IPS DF 4.7 (cell line): Measurements from ENCODE around the gene PKD2.

Experiments
- DNase-seq: peaks from one replicate; pipeline ENCODE4 v3.0.0-alpha.2; 2013; ENCODE audit warnings: low spot score; ENCODE audit errors: extremely low read depth

Gene PKD2

DNA sequence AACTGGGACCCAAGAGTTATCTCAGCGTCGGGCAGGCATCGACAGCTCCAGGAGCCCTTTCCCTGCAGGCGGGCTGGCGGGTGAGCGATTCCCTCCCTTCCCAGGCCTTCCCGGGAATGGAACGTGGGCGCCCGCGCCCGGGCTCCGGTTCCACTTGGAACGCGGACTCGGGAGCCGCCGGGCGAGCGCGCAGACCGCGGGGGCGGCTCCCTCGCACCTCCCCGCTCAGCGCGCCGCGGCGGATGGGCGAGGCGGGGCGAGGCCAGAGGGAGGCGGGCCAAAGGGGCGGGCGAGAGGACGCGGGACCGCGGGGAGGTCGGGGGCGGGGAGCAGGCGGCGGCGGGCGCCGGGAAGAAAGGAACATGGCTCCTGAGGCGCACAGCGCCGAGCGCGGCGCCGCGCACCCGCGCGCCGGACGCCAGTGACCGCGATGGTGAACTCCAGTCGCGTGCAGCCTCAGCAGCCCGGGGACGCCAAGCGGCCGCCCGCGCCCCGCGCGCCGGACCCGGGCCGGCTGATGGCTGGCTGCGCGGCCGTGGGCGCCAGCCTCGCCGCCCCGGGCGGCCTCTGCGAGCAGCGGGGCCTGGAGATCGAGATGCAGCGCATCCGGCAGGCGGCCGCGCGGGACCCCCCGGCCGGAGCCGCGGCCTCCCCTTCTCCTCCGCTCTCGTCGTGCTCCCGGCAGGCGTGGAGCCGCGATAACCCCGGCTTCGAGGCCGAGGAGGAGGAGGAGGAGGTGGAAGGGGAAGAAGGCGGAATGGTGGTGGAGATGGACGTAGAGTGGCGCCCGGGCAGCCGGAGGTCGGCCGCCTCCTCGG is at the start of gene PKD2:
TSS of gene PKD2 (plus strand) at position 332 of the 818 bp plus-strand sequence. CDS start at position 431, 99 bp downstream.
- DNase-seq: no peak

DNA sequence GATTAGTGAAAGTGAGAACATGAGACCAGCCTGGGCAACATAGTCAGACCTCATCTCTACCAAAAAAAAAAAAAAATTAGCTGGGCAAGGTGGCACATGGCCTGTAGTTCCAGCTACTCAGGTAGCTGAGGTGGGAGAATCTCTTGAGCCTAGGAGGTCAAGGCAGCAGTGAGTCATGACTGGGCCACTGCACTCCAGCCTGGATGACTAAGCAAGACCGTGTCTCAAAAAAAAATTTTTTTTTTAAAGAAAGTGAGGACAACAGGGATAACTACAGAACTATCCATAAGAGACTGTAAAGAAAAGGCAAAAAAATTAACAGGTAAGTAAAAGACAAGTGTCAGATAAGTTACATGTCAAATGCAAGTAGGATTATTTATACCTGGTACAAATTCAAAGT is 45.4 kb upstream of the PKD2 start:
- no peak for DNase-seq

DNA sequence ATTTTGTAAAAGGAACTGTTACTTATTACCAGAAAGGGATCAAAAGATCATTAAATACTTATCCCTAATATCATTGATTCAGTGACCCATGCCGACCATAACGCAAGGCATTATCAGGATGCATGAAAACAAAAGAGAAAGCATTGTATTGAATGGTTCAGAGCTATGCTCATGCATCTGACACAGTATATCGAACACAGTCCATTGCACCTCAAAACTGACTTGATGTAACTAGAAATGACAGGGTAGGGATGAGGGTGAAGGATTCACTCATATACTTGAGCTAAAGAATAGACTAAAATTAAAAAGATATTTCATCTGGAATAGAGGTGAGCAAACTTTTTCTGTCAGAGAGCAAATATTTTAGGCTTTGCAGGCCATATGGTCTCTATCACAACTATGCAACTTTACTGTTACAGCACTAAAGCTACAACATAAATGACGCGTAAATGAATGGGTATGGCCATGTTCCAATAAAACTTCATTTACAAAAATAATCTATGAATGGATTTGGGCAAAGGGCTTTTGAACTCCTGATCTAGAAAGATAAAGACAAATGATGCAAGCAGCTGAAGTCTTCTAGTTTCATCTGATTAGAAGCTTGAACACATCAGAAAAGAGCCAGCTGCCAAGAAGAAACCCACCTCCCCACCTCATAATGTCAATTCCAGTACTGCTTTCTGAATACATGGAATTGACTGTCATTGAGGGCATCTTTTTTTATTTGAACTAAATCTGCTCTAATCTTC is 44.9 kb upstream of the PKD2 start:
- DNase-seq: no peak

DNA sequence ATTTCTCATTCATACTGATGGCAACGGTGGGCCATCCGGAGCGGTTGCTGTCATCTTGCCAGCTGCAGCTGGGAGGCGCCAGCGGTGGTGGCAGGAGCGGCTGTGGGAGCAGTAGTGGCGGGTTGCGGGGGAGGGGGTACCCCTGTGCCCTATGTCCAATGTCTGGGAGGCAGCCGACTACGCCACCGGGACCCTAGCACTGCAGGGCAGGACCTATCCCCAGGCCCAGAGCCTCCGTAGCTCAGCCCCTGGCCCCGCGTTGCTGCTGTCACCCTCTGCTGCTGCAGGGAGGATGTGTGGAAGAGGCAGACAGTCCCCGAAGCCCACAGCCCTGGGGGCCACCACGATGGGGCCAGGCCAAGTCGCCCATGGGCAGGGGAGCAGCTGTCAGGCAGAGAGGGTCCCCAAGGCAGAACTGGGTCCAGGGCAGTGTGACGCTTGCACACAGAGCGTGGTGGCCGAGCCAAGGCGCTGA is 41.9 kb upstream of the PKD2 start:
- DNase-seq: no peak

DNA sequence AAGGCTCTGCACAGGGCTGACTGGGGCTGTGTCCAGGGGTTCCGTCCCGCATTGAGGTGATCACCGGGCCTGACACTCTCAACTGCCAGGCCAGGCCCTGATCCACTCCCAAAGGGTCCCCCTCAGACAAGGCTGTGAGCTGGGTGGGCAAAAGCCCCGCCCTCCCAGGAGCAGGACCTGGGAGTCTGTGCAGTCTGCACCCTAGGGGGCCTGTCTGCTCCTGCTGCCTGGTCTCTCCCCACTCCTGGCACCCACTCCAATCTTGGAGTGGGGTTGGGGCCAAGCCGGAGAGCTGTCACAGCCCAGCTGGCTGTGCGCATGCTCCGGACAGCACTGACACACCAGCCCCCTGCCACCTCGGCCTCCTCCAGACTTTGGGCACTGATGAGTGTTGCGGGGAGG is 41.3 kb upstream of the PKD2 start:
- DNase-seq: no peak

DNA sequence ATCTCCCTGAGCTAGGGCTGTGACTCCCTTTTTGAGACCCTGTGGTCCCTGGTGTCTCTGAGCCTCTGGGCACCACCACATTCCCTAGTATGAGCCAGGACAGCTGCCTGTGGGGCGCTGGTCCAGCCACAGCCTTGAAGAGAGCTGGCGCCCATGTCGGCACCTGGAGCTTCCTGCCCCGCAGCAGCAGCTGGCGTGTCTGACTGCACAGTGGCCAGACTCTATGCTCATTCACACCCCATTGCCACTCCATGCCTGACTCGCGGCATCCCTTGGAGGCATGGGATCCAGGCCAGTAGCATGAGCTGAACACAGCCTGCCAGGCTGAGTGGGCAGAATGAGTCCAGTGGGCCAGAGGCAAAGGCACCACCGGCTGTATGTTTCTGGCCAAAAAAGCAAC is 40.2 kb upstream of the PKD2 start:
- DNase-seq: no peak

DNA sequence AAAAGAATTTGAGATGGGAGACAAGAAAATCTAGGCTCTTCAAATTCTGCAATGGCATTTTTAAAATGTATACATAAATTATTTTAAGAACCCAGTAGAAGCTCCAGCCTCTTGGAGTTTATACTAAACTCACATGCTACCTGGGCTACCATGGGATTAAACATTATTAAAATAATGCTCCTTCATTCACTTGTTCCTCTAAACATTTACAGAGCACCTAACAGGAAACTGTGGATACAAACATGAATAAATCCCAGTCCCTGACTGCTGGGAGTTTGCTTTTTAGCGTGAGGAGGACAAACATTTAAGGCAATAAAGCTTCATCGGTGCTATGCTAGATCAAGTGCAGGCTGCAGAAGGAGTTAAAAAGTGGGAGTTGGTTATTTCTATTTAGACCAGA is 37.3 kb upstream of the PKD2 start:
- DNase-seq: no peak

DNA sequence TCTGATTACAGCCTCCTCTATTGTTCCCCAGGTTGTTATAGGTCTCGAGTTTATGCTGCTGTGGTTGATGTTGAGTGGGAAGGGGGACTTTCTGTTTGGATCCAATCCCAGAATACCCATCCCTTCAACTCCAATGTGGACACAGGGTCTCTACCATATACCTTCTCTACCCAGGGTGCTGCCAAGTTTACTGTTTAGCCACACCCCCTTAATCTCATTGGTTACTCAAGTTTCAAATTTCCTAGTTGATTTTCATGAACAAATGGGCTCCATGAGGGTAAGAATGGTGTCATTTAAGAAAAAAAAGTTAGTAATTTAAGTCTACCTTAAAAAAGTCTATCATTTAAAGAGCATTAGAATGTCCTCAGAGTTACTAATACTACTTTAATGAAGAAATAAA is 35.6 kb upstream of the PKD2 start:
- DNase-seq: no peak

DNA sequence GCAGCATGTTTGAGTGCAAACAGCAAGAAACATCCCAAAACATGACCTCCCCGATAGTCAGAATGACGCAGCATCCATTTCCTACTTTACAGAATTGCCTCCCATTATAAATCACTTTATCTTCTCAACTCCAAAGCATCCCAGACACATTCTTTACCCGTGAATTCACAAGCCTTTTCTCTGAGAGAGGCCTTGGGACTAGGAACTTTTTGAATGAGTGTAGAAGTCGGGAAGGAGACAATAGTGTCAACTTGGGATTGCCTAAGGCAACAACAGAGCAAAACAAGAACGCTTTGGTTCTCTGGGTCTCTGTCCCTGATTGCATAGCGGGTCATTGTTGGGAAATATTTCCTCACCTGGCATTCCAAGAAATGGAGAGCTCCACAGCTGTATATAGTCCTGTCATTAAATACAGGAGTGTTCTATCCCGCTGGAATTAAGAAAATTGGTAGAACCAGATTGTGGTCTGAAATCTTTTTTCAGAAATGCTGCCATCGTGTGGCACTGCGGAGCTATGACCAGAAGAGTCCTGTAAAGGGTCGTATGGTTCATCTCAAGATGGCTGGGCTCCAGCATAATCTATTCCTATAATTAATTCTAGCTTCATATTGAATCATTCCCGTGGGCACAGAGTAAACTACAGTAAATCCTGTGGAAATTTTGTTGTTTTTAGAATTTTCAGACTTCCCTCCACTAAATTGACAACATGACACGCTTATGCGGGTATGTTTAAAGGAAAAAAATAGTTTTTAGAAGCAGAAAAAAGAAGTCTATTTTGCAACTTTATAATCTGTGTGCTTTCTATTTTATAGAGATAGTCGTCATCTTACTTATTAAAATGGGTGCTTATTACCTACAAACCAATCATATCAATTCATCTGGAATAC is 33.9 kb upstream of the PKD2 start:
- DNase-seq: peak; percentile 69

DNA sequence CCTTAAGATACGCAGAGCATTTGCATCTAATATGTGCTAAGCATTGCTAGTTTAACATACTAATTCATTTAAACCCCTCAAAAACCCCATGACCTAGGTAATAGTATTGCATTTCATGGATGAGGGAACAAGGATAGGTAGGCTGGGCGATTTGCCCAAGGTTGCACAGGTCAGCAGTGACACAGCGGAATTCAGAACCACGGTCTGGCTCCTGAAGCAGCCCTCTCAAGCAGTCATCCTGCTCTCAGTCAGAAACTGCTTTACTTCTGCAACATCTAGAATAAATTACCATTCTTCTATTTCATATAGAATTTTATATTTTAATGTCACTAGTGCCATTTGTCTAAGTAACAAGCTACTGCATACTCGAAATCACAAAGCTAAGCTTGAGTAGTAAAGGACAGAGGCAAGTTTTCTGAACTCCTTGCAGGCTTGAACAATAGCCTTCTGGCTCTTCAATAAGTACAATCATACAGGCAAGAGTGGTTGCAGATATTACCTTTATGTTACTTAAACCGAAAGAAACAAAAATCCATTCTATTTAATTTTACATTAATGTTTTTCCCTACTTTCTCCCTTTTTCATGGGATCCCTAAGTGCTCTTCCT is 32.5 kb upstream of the PKD2 start:
- DNase-seq: no peak

DNA sequence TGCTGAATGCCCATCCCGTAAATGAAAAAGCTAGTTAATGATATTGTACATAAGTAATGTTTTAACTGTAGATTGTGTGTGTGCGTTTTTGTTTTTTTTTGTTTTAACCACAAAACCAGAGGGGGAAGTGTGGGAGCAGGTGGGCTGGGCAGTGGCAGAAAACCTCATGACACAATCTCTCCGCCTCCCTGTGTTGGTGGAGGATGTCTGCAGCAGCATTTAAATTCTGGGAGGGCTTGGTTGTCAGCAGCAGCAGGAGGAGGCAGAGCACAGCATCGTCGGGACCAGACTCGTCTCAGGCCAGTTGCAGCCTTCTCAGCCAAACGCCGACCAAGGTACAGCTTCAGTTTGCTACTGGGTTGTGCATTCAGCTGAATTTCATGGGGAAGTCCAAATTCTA is 32.0 kb upstream of the PKD2 start, which contains the start of gene SPP1:
TSS of gene SPP1 (plus strand) at position 249 of the 400 bp plus-strand sequence. CDS start 1,182 bp downstream, outside the sequence.
- peak; percentile 66 for DNase-seq

DNA sequence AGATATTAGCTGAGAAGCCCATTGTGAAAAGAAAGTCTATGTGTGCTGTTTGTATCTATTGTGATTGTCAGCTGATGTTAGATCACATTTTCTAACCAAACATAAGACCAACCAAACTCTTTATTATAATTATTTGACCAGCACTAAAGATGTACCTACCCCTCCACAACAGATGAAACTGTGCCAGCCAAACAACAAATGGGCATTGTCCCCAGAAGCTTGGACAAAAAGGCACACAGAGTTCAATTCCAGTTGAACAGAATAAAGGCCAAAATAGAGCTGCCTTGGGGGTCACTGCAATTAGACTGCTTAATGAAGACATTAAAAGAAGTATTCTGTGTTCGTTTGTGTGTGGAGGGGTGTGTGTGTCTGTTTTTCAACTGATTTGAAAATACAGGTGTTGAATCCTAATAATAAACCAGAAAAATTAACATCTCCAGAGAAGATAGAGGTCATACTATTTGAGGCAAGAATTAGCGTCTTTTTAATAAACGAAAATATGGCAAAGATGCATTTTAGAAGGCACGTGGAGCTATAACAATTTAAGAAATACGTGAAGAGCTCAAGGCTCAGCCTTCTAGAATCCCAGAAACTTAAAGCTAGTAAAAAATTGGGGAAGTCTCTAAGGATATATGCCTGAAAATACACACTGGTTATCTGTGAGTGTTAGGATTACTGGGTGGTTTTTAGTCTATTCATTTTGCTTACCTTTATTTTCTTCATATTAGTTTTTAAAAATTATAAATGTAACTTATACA is 29.7 kb upstream of the PKD2 start:
- DNase-seq: no peak

DNA sequence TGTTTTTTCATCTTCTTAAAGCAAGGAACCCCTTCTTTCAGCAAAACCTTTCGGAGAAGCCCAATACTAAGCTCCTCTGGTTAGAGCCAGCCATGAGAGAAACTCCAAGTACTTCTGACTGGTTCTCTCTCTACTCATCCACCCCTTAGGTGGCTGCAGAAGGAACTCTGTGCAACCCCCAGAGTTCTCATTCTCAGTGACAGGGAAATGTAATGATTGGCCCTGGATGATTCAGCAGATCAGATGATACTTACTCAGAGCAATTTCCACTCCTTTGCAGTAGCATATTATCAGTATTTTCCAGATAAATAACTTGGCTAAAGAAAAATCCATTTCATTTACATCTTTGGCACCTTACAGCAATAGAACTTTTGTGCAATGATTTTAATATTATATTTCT is 28.8 kb upstream of the PKD2 start:
- no peak for DNase-seq

DNA sequence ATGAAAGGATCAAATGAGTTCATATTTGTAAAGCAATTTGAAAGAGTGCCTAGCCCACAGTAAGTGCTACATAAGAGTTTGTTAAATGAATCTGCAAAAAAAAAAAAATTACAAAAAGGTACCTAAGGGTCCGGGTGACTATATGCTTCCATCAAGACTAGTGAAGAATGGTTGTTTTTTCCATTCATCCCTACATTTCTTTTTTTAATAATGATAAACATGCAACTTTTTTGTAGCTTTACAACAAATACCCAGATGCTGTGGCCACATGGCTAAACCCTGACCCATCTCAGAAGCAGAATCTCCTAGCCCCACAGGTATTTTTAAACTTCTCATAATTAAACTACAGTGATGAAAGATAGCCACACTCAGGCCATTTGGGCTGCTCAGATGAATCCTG is 27.6 kb upstream of the PKD2 start:
- no peak for DNase-seq

DNA sequence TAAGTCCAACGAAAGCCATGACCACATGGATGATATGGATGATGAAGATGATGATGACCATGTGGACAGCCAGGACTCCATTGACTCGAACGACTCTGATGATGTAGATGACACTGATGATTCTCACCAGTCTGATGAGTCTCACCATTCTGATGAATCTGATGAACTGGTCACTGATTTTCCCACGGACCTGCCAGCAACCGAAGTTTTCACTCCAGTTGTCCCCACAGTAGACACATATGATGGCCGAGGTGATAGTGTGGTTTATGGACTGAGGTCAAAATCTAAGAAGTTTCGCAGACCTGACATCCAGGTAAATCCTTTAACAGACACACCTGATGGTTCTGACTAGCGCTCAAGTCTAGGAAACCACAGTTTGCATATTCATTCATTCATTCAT is 25.9 kb upstream of the PKD2 start:
- DNase-seq: no peak

DNA sequence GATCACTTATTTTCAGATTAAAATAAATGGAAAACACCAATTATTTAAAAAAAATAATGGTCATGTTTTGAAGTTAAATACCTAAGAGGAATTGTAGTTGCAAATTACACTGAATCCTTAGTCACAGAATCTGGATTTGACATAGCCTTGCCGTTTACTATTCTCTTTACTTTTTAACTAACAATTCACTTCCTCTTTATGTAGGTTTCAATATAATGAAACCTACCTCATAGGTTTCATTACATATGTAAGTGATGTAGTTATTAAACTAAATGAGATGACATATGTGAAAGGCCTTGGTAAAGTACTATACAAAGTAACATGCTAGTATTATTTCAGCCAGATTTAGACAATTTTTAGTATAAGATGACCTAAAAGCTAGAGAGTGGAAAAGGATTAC is 25.4 kb upstream of the PKD2 start:
- DNase-seq: no peak

DNA sequence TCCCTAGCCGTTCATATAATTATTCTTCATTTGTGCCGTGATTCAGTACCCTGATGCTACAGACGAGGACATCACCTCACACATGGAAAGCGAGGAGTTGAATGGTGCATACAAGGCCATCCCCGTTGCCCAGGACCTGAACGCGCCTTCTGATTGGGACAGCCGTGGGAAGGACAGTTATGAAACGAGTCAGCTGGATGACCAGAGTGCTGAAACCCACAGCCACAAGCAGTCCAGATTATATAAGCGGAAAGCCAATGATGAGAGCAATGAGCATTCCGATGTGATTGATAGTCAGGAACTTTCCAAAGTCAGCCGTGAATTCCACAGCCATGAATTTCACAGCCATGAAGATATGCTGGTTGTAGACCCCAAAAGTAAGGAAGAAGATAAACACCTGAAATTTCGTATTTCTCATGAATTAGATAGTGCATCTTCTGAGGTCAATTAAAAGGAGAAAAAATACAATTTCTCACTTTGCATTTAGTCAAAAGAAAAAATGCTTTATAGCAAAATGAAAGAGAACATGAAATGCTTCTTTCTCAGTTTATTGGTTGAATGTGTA is 24.9 kb upstream of the PKD2 start:
- no peak for DNase-seq

DNA sequence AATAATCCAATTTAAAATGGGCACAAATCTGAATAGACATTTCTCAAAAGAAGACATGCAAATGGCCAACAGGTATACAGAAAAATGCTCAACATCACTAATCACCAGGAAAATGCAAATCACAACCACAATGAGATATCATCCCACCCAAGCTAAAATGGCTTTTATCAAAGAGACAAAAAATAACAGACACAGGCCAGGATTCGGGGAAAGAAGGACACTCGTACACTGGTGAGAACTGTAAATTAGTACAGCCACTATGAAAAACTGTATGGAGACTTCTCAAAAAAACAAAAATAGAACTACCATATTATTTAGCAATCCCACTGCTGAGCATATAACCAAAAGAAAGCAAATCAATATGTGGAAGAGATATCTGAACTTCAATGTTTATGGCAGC is 23.4 kb upstream of the PKD2 start:
- DNase-seq: no peak

DNA sequence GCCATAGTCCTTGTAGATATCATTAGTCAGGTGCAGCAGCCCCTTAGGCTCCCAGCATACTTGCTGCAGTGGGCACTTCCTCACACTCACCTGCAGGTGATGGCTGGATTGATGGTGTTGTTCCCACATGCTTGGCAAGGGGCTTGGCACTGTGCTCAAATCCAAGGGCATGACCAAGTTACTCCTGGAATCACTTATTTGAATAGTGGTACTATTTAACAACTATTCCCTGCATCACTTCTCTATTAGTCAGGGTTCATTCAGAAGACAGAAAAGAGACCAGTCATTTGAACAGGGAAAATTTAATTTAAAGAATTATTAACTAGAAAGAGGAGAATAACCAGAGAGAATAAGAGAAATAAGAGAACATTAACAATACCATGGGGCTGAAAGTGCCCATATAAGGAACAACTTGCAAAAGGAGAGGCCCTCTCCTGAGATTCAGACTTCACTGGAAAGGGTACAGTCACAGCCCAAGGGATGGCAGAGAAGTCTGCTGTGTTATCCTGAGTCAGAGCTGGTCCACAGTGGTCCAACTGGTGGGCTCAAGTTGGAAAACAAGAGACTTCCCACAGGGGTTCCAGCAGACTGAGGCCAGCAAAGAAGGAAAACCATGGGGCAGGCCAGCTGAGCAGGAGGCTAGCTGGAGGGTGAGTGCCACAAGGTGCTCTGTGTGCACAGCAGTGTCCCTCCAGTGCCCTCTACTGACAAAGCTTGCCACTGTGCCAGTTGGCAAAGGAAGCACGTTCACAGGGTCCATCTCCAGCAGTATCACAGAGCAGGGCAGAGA is 22.1 kb upstream of the PKD2 start:
- DNase-seq: no peak
